ENCODE results near the gene UBASH3B. TPM values are rescaled to one million over a fixed set of nuclear protein-coding genes. Genes with fewer than 3 reads are reported as not detected.

Gene UBASH3B
- total RNA-seq, 1 donor from 2014 or later: 4.3 TPM

GRCh38 chr11:122666743-122667142 lies 11.2 kb downstream of the UBASH3B start:
- H3K36me3 Mint-ChIP-seq (ENCODE audit: low read depth): peaks cover 4% of the 10 kb centered on the region
- ChIA-PET CTCF (interaction anchor here (1.2 to 1.3 kb wide), 2 partner anchors 88 to 90 kb away, joined by 3 read pairs; no protein-coding TSS in a partner anchor), POLR2A (no interaction called here)
- H3K27ac Mint-ChIP-seq: no peak overlapping the region
- no peak for DNase-seq
- peaks cover 26% of the 10 kb centered on the region for H3K4me1 Mint-ChIP-seq
- intact Hi-C loops (cut with micrococcal nuclease): no loop called here
- H3K27me3 Mint-ChIP-seq: peaks cover 5% of the 10 kb centered on the region
- TF ChIP-seq CTCF (IDR thresholded peaks at IDR 0.05): no peak
- ATAC-seq (ENCODE audit: low read depth): peak; percentile 31
- H3K9me3 Mint-ChIP-seq: peaks cover 4% of the 10 kb centered on the region
- H3K4me3 Mint-ChIP-seq: no peak overlapping the region

- no peak for DNase-seq
- Mint-ChIP-seq H3K27ac (no peak overlapping the region), H3K4me1 (peaks cover 33% of the 10 kb centered on the region), H3K9me3 (peaks cover 4% of the 10 kb centered on the region), H3K36me3 (ENCODE audit: low read depth) (peaks cover 4% of the 10 kb centered on the region), H3K4me3 (no peak overlapping the region), H3K27me3 (peaks cover 6% of the 10 kb centered on the region)
- POLR2A ChIA-PET: no interaction called here
- no peak for TF ChIP-seq CTCF (IDR thresholded peaks at IDR 0.05)
- CTCF ChIA-PET: no interaction called here
- intact Hi-C loops (cut with micrococcal nuclease): no loop called here
- ATAC-seq (ENCODE audit: low read depth): no peak
Measured at GRCh38 chr11:122668562-122669090, 13.1 kb downstream of the UBASH3B start.

GRCh38 chr11:122670131-122670530 lies 14.6 kb downstream of the UBASH3B start:
- TF ChIP-seq CTCF (IDR thresholded peaks at IDR 0.05): no peak
- ATAC-seq (ENCODE audit: low read depth) (no peak), DNase-seq (no peak)
- Mint-ChIP-seq H3K4me3 (no peak overlapping the region), H3K4me1 (peaks cover 37% of the 10 kb centered on the region), H3K36me3 (ENCODE audit: low read depth) (peaks cover 4% of the 10 kb centered on the region), H3K9me3 (peaks cover 4% of the 10 kb centered on the region), H3K27me3 (peaks cover 6% of the 10 kb centered on the region), H3K27ac (no peak overlapping the region)
- POLR2A ChIA-PET: interaction anchor here (1.6 kb wide), 1 partner anchor 13 kb away, joined by 3 read pairs; no protein-coding TSS in a partner anchor
- CTCF ChIA-PET: no interaction called here
- intact Hi-C loops (cut with micrococcal nuclease): no loop called here

- H3K36me3 Mint-ChIP-seq (ENCODE audit: low read depth): peaks cover 4% of the 10 kb centered on the region
- no peak for ATAC-seq (ENCODE audit: low read depth)
- POLR2A ChIA-PET: no interaction called here
- TF ChIP-seq CTCF (IDR thresholded peaks at IDR 0.05): no peak
- intact Hi-C loops (cut with micrococcal nuclease): no loop called here
- H3K4me3 Mint-ChIP-seq: no peak overlapping the region
- H3K9me3 Mint-ChIP-seq: peaks cover 4% of the 10 kb centered on the region
- peaks cover 40% of the 10 kb centered on the region for H3K4me1 Mint-ChIP-seq
- H3K27ac Mint-ChIP-seq: no peak overlapping the region
- no peak for DNase-seq
- CTCF ChIA-PET: no interaction called here
- H3K27me3 Mint-ChIP-seq: peaks cover 6% of the 10 kb centered on the region
Measured at GRCh38 chr11:122671400-122671891, 15.9 kb downstream of the UBASH3B start.

- ChIA-PET CTCF (no interaction called here), POLR2A (no interaction called here)
- ATAC-seq (ENCODE audit: low read depth): no peak
- Mint-ChIP-seq H3K36me3 (ENCODE audit: low read depth) (peaks cover 4% of the 10 kb centered on the region), H3K9me3 (peaks cover 4% of the 10 kb centered on the region), H3K4me1 (peaks cover 39% of the 10 kb centered on the region), H3K27me3 (peaks cover 6% of the 10 kb centered on the region), H3K27ac (no peak overlapping the region), H3K4me3 (no peak overlapping the region)
- TF ChIP-seq CTCF (IDR thresholded peaks at IDR 0.05): no peak
- DNase-seq: no peak
- intact Hi-C loops (cut with micrococcal nuclease): no loop called here
Measured at GRCh38 chr11:122672892-122673291, 17.4 kb downstream of the UBASH3B start.

Measured in activated B cell treated with CpG ODN at 0.5 μM for 24 hours (primary cell).